NCI-H2227 (cell line): ENCODE data around the gene LPCAT4.
"Not testable (repeated sequence)": the region's sequence is repeated elsewhere in the genome, so short reads cannot be mapped to it uniquely, and the experiment has no call there.

Experiments
- DNase-seq: peaks from one replicate; lab custom pipeline; 2025; ENCODE audit not compliant: unreplicated experiment; lab: John Stamatoyannopoulos, UW

LPCAT4 gene, protein sequence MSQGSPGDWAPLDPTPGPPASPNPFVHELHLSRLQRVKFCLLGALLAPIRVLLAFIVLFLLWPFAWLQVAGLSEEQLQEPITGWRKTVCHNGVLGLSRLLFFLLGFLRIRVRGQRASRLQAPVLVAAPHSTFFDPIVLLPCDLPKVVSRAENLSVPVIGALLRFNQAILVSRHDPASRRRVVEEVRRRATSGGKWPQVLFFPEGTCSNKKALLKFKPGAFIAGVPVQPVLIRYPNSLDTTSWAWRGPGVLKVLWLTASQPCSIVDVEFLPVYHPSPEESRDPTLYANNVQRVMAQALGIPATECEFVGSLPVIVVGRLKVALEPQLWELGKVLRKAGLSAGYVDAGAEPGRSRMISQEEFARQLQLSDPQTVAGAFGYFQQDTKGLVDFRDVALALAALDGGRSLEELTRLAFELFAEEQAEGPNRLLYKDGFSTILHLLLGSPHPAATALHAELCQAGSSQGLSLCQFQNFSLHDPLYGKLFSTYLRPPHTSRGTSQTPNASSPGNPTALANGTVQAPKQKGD

DNA sequence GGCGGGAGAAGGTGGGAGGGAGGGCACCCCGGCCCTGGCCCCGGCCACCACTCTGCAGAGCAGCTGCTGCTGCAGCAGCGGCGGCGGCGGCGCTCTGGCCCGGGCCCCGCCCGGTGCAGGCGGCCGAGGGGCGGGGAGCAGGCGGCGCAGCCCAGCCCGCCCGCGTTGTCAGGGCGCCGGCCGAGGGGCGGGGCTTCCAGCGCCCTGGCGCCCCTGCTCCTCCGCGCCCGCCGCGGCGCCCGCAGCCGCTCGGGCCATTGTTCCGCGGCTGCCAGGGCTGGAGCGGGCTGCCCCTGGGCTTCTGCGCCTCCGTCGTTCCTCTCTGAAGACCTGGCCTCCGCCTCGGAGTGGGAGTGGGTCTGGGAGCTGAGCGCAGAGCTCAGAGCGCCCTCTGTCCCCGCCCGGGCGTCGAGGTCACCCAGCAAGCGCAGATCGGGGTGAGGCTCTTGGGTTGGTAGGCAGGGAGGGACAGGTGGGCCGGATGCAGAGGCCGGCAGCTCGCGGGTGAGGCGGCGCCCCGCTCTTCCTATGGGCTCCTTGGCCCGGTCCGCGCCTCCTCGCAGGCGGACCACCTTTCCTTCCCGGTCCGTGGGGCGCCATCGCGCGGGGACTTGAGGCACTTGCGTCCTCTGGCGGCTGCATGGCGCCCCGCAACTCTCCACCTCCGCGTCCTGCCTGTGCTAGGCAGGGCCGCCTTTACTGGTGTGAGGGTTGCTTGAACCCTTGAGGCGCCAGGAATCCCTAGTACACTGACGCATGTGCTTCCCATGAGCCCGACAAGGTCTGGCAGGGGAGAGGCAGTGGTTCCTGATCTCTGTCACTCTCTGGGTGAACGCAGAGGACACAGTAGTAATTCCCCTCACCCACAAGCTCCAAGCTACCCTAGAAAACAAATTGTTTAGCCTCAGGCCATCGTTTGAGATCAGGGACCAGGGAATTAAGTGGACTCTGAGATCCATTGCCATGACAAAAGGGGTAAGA, at the start of gene LPCAT4:
Gene LPCAT4 (minus strand): TSS at position 96 of the 981 bp plus-strand sequence. CDS start 96 bp downstream, outside the sequence.
- DNase-seq = peak; percentile 92

DNA sequence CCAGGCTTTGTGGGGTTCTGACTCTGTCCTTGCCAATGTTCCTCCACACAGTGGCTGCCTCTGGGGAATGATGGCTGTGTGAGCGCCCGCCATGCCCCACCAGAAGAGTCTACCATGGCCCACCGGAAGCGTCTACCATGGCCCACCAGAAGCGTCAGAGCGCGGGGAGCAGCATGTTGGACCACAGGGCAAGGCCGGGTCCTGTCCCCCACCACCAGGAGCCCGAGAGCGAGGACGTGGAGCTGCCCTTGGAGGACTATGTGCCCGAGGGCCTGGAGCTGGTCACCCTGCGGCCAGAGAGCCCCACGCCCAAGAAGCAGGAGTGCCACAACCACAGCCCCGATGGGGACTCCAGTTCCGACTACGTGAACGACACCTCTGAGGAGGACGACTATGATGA, 42.5 kb upstream of the LPCAT4 start:
- DNase-seq = not testable (repeated sequence)

DNA sequence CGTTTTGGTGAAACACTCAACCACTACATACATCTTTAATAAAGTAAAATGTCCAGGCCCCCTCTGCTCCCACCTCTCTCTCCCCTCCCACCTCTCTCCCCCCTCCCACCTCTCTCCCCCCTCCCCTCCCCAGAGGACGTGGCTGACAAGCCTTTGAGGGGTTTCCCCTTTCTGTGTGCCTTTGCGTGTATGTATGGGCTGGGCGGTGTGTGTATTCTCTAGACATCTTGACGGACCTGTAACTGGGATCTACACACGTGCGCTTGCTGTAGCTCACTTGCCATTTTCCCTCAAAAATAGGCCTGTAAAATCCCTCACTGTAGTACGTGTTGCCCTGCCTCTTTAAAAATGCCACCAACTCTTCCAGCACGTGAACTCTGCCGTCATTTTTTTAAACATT, 42.0 kb upstream of the LPCAT4 start:
- DNase-seq = not testable (repeated sequence)

DNA sequence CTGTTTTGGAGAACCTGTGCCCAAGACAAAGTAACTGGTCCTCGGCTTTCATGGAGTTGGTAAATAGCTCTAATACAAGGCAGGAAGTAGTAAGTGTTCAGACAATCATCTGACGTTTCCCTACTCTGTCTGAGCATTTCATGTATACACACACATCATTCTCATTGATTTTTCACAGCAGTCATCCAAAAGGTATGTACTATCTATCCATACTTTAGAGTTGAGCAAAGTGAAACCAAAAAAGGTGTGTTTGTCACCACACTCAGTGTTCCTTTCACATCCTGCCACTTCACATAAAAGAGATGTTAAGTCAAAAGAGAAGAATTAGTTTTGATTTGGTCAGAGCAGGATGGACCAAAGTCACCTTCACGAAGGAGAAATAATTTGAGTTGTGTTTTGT, 36.9 kb upstream of the LPCAT4 start:
- not testable (repeated sequence) for DNase-seq

DNA sequence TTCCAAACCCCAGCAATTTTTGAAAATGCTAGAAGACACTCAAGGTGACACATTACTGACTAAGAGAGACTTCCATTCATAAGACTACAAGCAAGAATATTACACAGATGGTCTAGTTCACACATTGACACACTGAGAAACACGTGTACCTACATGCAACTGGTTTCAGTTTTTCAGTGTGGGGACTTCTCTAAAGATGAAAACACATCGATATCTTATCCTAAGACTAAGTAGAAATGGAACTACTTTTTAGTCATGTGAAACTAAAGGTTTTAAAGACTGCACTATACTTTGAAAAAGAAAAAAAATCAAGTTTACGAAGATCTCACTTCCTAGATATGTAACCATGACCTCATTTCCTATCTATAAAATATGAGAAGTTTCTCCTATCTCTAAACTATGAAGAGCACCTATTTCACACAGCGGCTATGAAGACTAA, 36.2 kb upstream of the LPCAT4 start:
- not testable (repeated sequence) for DNase-seq

DNA sequence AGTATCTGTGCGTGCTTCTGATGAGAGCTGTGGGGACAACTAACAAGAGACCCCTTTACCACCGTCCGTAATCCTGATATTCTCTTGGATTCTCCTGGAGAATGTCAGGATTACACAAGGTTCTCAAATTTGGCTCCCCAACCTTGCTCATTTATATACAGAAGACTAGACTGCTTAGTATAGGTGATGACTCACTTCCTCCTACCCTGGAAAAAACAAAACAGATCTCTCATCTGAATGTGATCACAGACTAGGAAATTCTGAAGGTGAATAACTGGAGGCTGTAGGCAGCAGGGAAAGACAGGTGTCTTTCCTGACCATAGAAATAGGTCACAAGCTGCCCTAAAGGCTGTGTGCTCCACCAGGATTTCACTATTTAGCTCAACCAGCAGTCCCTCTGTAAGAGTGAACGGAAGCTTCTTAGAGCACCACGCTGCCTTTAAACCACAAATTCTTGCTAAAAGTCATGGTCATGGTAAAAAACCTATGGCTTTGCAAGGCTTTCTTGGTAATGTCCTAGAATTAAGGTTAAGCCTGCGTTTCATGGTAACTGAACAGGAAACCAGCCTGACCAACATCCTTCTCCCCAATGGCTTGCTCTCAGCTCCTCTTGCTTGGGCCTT, 30.8 kb upstream of the LPCAT4 start:
- DNase-seq = not testable (repeated sequence)

DNA sequence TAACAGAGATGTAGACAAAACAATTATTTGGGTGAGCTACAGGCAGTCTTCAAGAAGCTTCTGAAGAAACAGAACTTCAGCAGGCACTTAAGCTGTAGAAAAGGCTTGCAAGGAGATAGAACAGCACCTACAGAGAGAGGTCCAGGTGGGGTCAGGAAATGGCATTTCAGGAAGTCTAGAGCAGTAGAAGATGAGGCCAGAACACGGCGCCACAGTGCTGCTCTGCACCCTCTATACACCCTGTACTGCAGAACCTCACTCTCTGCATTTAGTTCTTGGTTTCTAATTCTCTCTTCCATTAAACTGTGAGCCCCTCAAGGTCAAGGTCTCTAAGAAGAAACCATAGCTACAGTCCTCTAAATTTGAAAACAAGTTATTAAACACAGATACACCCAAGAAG, 26.0 kb upstream of the LPCAT4 start:
- DNase-seq = not testable (repeated sequence)

DNA sequence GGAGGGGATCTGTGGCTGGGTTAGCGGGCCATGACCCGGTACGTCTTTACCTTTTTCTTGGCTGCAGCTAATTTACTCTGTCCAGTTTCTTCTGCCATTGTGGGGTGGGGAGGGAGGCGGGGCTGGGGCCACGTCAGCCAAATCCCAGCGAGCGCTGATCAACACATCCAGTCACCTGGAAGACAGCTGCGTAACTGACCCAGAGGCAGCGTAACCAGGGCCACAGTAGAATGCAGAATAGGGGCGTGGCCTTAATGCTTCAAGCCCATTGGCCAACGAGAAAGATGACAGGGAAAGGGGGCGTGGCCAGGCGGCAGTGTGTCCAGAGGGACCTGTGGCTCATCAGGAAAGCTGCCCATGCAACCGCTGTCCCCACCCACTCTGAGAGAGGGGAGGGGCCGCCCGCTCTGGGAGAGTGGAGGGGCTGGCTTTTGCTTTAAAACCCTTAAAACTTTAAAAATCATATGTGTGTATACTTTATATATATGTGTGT, 22.6 kb upstream of the LPCAT4 start:
- not testable (repeated sequence) for DNase-seq

DNA sequence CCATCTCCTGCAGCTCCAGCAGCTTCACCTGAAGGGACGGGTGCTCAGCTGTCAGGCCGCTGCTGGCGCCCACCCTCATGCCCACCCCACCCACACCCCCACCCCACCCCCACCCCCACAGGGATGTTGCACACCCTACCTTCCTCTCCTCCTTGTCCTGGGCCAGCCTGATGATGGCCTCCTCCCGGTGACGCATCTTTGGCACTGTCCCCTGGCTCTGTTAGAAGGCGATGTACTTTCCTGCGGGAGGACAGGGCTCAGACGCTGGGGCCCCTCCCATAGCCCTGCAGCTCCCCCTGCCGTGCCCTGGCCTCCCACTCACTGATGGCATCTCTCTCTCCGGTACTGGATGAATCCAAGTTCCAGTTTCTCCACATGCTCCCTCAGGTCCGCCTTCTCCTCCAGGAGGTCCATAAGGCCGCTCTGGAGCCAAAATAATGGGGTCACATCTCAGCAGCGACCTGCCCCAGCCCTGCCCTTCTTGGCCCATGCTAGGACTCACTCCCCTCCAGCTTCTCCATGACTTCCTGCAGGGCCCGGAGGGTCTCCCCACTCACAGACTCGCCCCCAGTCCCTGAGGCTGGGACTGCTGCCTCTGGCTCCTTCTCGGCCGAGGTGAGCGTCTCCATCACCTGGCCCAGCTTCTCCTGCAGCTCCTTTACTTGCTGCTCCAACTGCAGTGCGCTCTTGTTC, 15.0 kb upstream of the LPCAT4 start:
- DNase-seq = not testable (repeated sequence)

DNA sequence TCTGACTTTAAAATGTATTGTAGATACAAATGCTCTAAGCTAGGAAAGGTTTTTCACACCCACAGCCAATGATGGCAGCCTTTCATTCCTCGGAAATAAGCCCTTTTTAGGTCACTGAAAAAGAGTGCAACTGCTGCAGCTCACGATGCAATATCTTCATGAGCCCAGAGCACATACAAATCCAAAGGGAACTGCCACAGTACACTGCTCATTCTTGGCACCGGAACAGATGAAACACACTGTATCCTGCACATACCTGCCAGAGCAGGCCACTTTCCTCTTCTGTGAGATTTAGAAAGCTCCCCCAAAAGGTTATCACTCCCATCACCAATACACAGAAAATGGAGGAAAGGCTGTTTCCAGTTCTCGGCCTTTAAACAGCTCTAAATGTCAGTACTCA, 13.5 kb upstream of the LPCAT4 start:
- DNase-seq = not testable (repeated sequence)

DNA sequence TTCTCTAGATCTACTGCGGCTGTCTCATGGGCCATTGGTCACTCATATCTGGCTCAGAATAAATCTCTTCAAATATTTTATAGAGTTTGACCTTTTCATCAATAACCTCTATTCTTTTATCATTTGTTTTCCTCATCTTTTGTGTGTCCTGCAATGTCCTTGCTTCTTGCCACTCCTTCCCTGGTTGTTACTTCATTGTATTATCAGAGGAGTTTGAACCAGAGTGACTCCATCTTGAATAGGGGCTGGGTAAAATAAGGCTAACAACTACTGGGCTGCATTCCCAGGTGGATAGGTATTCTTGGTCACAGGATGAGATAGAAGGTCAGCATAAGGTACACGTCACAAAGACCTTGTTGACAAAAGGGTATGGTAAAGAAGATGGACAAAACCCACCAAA, 9.9 kb upstream of the LPCAT4 start:
- no peak for DNase-seq

DNA sequence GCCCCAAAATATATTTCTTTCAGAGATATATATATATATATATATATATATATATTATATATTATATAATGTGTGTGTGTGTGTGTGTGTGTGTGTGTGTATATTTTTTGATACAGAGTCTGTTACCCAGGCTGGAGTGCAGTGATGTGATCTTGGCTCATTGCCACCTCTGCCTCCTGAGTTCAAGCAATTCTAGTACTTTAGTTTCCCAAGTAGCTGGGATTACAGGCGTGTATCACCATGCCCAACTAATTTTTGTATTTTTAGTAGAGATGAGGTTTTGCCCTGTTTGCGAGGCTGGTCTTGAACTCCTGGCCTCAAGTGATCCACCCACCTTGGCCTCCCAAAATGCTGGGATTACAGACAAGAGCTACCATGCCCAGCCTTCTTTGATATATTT, 8.5 kb upstream of the LPCAT4 start:
- DNase-seq = not testable (repeated sequence)

DNA sequence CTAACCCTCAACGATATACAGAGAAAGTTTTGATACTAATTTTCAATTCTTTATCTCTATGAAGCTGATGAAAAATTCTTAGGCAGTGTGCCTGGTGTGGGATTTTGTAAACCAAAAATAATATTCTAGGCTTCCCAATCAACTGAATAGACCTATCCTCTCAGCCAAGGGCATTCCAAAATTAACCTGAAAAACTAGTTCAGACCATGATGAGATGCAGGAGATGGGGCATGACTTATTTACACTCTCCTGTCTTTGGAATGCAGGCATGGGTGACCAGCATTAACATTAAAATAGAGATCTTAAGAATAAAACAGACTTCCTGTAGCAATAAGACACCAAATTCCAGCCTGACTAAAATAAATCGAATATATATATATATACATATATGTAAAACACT, 7.8 kb upstream of the LPCAT4 start:
- no peak for DNase-seq

DNA sequence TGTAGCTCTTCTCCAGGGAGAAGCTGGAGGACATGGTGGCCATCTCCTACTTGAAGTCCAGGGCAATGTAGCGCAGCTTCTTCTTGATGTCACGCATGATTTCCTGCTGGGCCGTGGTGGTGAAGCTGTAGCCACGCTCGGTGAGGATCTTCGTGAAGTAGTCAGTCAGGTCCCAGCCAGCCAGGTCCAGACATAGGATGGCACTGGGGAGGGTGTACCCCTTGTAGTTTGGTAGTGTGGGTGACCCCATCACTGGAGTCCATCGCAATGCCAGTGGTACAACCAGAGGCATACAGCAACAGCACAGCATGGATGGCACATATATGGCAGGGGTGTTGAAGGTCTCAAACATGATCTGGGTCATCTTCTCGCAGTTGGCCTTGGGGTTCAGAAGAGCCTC, 7.0 kb upstream of the LPCAT4 start:
- DNase-seq = no peak

DNA sequence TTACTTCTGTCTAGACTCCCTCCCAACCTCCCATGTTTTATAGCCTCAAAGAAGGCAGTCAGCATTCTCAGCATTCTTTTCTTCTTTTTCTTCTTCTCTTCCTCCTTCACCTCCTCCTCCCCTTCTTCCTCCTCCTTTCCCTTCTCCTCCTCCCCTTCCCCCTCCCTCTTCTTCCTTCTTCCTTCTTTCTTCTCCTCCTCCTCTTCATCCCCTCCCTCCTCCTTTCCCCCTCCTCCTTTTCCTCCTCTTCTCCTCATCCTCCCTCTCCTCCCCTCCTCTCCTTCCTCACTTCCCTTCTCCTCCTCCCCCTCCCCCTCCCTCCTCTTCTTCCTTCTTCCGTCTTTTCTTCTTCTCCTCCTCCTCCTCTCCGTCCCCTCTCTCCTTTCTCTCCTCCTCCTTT, 3.6 kb upstream of the LPCAT4 start:
- DNase-seq = no peak

DNA sequence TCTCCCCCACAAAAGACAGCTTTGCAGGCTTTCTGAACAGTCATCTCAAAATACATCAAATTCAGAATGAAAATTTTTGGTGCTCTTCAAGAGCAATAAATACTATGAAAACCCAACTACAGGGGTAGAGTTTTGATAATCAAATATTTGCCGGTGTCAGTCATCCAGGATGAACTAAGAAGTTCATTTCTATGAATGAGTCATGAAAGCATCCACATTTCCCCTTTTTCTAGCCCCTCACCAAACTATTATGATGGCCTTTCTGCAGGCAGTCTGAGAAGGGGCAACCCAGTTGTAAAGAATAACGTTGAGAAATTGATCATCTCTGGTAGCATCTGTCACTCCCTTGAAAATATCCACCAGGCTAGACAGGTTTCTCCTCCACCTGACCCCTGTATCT, 3.1 kb upstream of the LPCAT4 start:
- no peak for DNase-seq

DNA sequence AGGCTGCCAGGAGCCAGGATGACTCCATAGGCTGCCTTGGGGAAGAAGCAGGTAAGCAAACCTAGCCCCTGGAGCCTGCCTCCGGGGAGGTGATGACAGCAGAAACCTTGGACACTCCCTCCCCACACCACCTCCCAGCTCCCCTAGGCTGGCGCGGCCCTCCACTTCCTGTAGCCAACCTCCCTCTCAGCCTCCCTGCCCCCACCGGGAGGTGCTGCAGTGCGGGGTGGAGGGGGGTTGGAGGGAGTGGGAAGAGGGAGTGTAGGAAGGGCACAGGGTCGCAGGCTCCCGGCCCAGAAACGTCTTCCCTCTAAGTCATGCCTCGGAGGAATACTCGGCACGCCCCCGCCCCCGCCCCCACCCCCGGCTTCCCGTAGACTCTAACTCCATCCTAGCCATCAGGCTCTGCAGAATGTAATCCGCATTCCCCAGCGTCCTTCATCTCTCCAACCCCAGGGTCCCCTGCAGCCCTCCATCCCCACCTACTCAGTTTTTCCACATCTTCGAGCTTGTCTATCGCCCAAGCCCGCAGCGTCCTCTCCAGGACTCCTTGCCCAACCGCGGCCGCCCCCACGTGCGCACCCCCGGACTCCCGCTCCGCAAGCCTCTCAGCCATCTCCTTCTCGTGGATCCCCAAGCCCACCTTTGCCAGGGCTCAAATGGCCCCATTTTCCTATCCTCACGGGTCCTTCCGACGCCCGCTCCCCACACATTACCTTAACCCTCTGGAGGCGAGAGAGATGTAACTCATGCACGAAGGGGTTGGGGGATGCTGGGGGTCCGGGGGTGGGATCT, 528 bp downstream of the LPCAT4 start:
- peak; percentile 71 for DNase-seq

DNA sequence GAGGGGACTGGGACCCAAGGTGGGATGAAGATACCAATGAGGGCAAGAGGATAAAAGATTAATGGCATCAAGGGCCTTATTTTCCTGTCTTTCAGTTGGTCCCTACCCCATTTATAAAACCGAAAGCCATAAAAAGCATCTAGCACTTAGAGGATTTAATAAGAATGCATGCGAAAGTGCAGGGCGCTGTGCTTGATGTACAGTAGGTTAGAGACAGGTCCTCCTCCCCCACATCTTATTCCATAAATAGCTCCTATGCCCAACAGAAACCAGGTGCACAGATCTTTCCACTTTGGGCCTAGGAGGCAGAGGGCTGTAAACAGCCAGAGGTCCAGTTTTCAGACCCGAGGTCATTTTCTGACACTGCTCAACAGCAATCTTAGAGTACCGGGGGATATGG, 1.2 kb downstream of the LPCAT4 start:
- peak; percentile 29 for DNase-seq

DNA sequence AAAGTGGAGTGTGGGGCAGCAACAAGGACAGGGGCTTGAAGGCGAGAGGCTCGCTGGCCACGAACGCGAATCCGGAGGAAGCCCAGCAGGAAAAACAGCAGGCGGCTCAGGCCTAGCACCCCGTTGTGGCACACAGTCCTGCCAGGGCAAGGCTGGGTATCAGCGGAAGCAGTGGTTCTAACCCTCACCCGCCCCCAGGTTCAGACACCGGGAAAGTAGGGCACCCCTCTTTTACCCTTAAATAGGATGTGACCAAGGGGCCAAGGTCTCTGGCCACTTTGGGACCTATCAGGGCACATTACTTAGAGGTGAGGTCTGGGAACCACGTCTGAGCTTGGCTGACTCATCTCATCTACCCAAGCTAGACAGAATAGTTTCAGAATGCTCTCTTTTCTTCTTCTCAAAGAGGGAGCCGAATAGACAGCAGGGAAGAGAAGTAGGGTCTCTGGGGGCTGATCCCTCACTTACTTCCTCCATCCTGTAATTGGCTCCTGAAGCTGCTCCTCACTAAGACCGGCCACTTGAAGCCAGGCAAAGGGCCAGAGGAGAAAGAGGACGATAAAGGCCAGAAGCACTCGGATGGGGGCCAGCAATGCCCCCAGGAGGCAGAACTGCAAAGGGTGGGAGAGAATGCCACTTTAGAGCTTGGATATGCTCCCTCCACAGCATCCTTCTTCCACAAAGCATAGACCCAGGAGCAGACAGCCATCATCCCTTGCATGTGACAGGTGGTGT, 1.7 kb downstream of the LPCAT4 start:
- peak; percentile 6 for DNase-seq
